Measurements from ENCODE around the gene KLRC2. TPM values are rescaled to one million over a fixed set of nuclear protein-coding genes. Genes with fewer than 3 reads are reported as not detected.

The KLRC2 gene
- total RNA-seq, 2 experiments from 2014 or later = 0.22 TPM; not detected in 1

- Mint-ChIP-seq H3K9me3 (peaks cover 17% of the 10 kb centered on the region), H3K4me3 (no peak overlapping the region), H3K36me3 (ENCODE audit: low read depth) (peaks cover 8% of the 10 kb centered on the region), H3K4me1 (ENCODE audit: low read depth) (no peaks in the 10 kb centered on the region), H3K27me3 (no peaks in the 10 kb centered on the region), H3K27ac (no peak overlapping the region)
- DNase-seq (no peak), ATAC-seq (ENCODE audit: poor library complexity) (no peak)
- Histone ChIP-seq H3K4me1 (ENCODE audit: insufficient read depth, low read length) (no peaks in the 10 kb centered on the region), H3K4me3 (ENCODE audit: low read length) (no peak overlapping the region), H3K27me3 (ENCODE audit: control insufficient read depth in 1 of 2, insufficient read depth in 2 of 2, low read length in 2 of 2) (peaks cover 0 to 4% of the 10 kb centered on the region in 2 experiments), H3K27ac (ENCODE audit: low read depth in 1 of 2, low read length in 2 of 2) (no peak overlapping the region), H3K36me3 (ENCODE audit: insufficient read depth, low read length) (no peaks in the 10 kb centered on the region), H3K9me3 (ENCODE audit: control insufficient read depth in 1 of 2, insufficient read depth in 1 of 2, low read length in 2 of 2) (peaks cover 0 to 15% of the 10 kb centered on the region in 2 experiments)
- intact Hi-C loops (cut with DNase I, micrococcal nuclease) = no loop called here
- ChIA-PET POLR2A (no interaction called here), CTCF (no interaction called here)
- no peak for TF ChIP-seq CTCF (IDR thresholded peaks at IDR 0.05)
These were observed 20.0 kb upstream of the KLRC2 start for GRCh38 chr12:10455766-10456165.

GRCh38 chr12:10454531-10454930, 18.7 kb upstream of the KLRC2 start:
- H3K36me3 Mint-ChIP-seq (ENCODE audit: low read depth) = peaks cover 8% of the 10 kb centered on the region
- no peaks in the 10 kb centered on the region for H3K36me3 ChIP-seq (ENCODE audit: insufficient read depth, low read length)
- ATAC-seq (ENCODE audit: poor library complexity) (no peak), DNase-seq (no peak)
- POLR2A ChIA-PET = no interaction called here
- no peaks in the 10 kb centered on the region for H3K4me1 ChIP-seq (ENCODE audit: insufficient read depth, low read length)
- no peaks in the 10 kb centered on the region for H3K4me1 Mint-ChIP-seq (ENCODE audit: low read depth)
- H3K9me3 ChIP-seq (ENCODE audit: control insufficient read depth in 1 of 2, insufficient read depth in 1 of 2, low read length in 2 of 2) = peaks cover 0 to 15% of the 10 kb centered on the region in 2 experiments
- no peak overlapping the region for H3K4me3 ChIP-seq (ENCODE audit: low read length)
- peaks cover 15% of the 10 kb centered on the region for H3K9me3 Mint-ChIP-seq
- no peak overlapping the region for H3K27ac ChIP-seq (ENCODE audit: low read depth in 1 of 2, low read length in 2 of 2)
- no peaks in the 10 kb centered on the region for H3K27me3 Mint-ChIP-seq
- no peak for TF ChIP-seq CTCF (IDR thresholded peaks at IDR 0.05)
- CTCF ChIA-PET = no interaction called here
- no peak overlapping the region for H3K27ac Mint-ChIP-seq
- peaks cover 0 to 4% of the 10 kb centered on the region in 2 experiments for H3K27me3 ChIP-seq (ENCODE audit: control insufficient read depth in 1 of 2, insufficient read depth in 2 of 2, low read length in 2 of 2)
- no peak overlapping the region for H3K4me3 Mint-ChIP-seq
- intact Hi-C loops (cut with DNase I, micrococcal nuclease) = no loop called here

- Histone ChIP-seq H3K4me1 (ENCODE audit: insufficient read depth, low read length) (no peaks in the 10 kb centered on the region), H3K27me3 (ENCODE audit: control insufficient read depth in 1 of 2, insufficient read depth in 2 of 2, low read length in 2 of 2) (peaks cover 0 to 4% of the 10 kb centered on the region in 2 experiments), H3K4me3 (ENCODE audit: low read length) (no peak within 1 kb of the TSS), H3K9me3 (ENCODE audit: control insufficient read depth in 1 of 2, insufficient read depth in 1 of 2, low read length in 2 of 2) (peaks cover 0 to 15% of the 10 kb centered on the region in 2 experiments), H3K36me3 (ENCODE audit: insufficient read depth, low read length) (no peaks in the 10 kb centered on the region), H3K27ac (ENCODE audit: low read depth in 1 of 2, low read length in 2 of 2) (no peak within 1 kb of the TSS)
- intact Hi-C loops (cut with DNase I, micrococcal nuclease) = no loop called here
- H3K27me3 Mint-ChIP-seq = no peaks in the 10 kb centered on the region
- ChIA-PET POLR2A (no interaction called here), CTCF (no interaction called here)
- H3K4me1 Mint-ChIP-seq (ENCODE audit: low read depth) = no peaks in the 10 kb centered on the region
- peaks cover 8% of the 10 kb centered on the region for H3K36me3 Mint-ChIP-seq (ENCODE audit: low read depth)
- DNase-seq (peak in 1 of 14 experiments; percentile 20), ATAC-seq (ENCODE audit: poor library complexity) (no peak)
- no peak for TF ChIP-seq CTCF (IDR thresholded peaks at IDR 0.05)
- H3K27ac Mint-ChIP-seq = no peak within 1 kb of the TSS
- H3K9me3 Mint-ChIP-seq = peaks cover 12% of the 10 kb centered on the region
- H3K4me3 Mint-ChIP-seq = no peak within 1 kb of the TSS
These were observed 17.3 kb upstream of the KLRC2 start, which contains the start of gene KLRC1 for GRCh38 chr12:10453156-10453555. TSS of gene KLRC1 (minus strand) at chr12:10453377. CDS start at chr12:10451156, 2,221 bp downstream.

Measured in CD4-positive, alpha-beta T cell (primary cell).